ENCODE results near the gene CNTN3. TPM values are rescaled to one million over a fixed set of nuclear protein-coding genes. Genes with fewer than 3 reads are reported as not detected.

The CNTN3 gene
- total RNA-seq, 2 experiments from 2014 or later, result not detected

GRCh38 chr3:74630602-74631001, 16.1 kb upstream of the CNTN3 start:
- Mint-ChIP-seq H3K4me1 (no peaks in the 10 kb centered on the region), H3K9me3 (no peaks in the 10 kb centered on the region), H3K36me3 (ENCODE audit: low read depth) (no peaks in the 10 kb centered on the region), H3K27ac (no peak overlapping the region), H3K27me3 (no peaks in the 10 kb centered on the region), H3K4me3 (no peak overlapping the region)
- POLR2A ChIA-PET, result no interaction called here
- no peak for DNase-seq
- CTCF ChIA-PET, result no interaction called here

GRCh38 chr3:74626011-74626410, 11.6 kb upstream of the CNTN3 start:
- ChIA-PET POLR2A (no interaction called here), CTCF (no interaction called here)
- Mint-ChIP-seq H3K4me3 (no peak overlapping the region), H3K36me3 (ENCODE audit: low read depth) (no peaks in the 10 kb centered on the region), H3K27me3 (no peaks in the 10 kb centered on the region), H3K27ac (no peak overlapping the region), H3K4me1 (no peaks in the 10 kb centered on the region), H3K9me3 (peaks cover 2% of the 10 kb centered on the region)
- DNase-seq, result no peak

GRCh38 chr3:74624301-74624700, 9.8 kb upstream of the CNTN3 start:
- Mint-ChIP-seq H3K4me1 (no peaks in the 10 kb centered on the region), H3K9me3 (peaks cover 2% of the 10 kb centered on the region), H3K4me3 (no peak overlapping the region), H3K27me3 (no peaks in the 10 kb centered on the region), H3K36me3 (ENCODE audit: low read depth) (no peaks in the 10 kb centered on the region), H3K27ac (no peak overlapping the region)
- DNase-seq, result no peak
- POLR2A ChIA-PET, result no interaction called here
- CTCF ChIA-PET, result no interaction called here

GRCh38 chr3:74623261-74623836, 8.9 kb upstream of the CNTN3 start:
- H3K4me1 Mint-ChIP-seq, result no peaks in the 10 kb centered on the region
- no peaks in the 10 kb centered on the region for H3K27me3 Mint-ChIP-seq
- H3K4me3 Mint-ChIP-seq, result no peak overlapping the region
- no peaks in the 10 kb centered on the region for H3K36me3 Mint-ChIP-seq (ENCODE audit: low read depth)
- H3K9me3 Mint-ChIP-seq, result peaks cover 2% of the 10 kb centered on the region
- ChIA-PET POLR2A (no interaction called here), CTCF (no interaction called here)
- no peak overlapping the region for H3K27ac Mint-ChIP-seq
- no peak for DNase-seq

- Mint-ChIP-seq H3K36me3 (ENCODE audit: low read depth) (no peaks in the 10 kb centered on the region), H3K4me3 (no peak overlapping the region), H3K27me3 (no peaks in the 10 kb centered on the region), H3K9me3 (peaks cover 2% of the 10 kb centered on the region), H3K4me1 (no peaks in the 10 kb centered on the region), H3K27ac (no peak overlapping the region)
- CTCF ChIA-PET, result no interaction called here
- POLR2A ChIA-PET, result no interaction called here
- no peak for DNase-seq
Observed at GRCh38 chr3:74621581-74621980, 7.1 kb upstream of the CNTN3 start.

GRCh38 chr3:74617776-74618175, 3.3 kb upstream of the CNTN3 start:
- Mint-ChIP-seq H3K9me3 (no peaks in the 10 kb centered on the region), H3K4me1 (no peaks in the 10 kb centered on the region)
- POLR2A ChIA-PET, result no interaction called here

GRCh38 chr3:74613521-74614106, 845 bp downstream of the CNTN3 start:
- ChIA-PET POLR2A (no interaction called here), CTCF (interaction anchor here (0.7 kb wide), 1 partner anchor 23 kb away, joined by 3 read pairs; no protein-coding TSS in a partner anchor)
- Mint-ChIP-seq H3K9me3 (no peaks in the 10 kb centered on the region), H3K4me3 (no peak overlapping the region), H3K27me3 (peaks cover 10% of the 10 kb centered on the region), H3K4me1 (no peaks in the 10 kb centered on the region), H3K27ac (no peak overlapping the region), H3K36me3 (ENCODE audit: low read depth) (no peaks in the 10 kb centered on the region)
- DNase-seq, result no peak

More at GRCh38 chr3:74617776-74618175, 3.3 kb upstream of the CNTN3 start:
- Mint-ChIP-seq H3K4me3 (no peak overlapping the region), H3K27me3 (peaks cover 8% of the 10 kb centered on the region), H3K36me3 (ENCODE audit: low read depth) (no peaks in the 10 kb centered on the region), H3K27ac (no peak overlapping the region)
- no peak for DNase-seq
- CTCF ChIA-PET, result no interaction called here

GRCh38 chr3:74613060-74613459, 1.4 kb downstream of the CNTN3 start:
- no peak overlapping the region for H3K4me3 Mint-ChIP-seq
- no peak for DNase-seq
- no peaks in the 10 kb centered on the region for H3K9me3 Mint-ChIP-seq
- H3K27ac Mint-ChIP-seq, result no peak overlapping the region
- H3K36me3 Mint-ChIP-seq (ENCODE audit: low read depth), result no peaks in the 10 kb centered on the region
- ChIA-PET POLR2A (no interaction called here), CTCF (interaction anchor here (0.7 kb wide), 1 partner anchor 22 kb away, joined by 3 read pairs; no protein-coding TSS in a partner anchor)
- no peaks in the 10 kb centered on the region for H3K4me1 Mint-ChIP-seq
- H3K27me3 Mint-ChIP-seq, result peaks cover 10% of the 10 kb centered on the region

- H3K9me3 Mint-ChIP-seq, result no peaks in the 10 kb centered on the region
- no peak overlapping the region for H3K4me3 Mint-ChIP-seq
- DNase-seq, result no peak
Observed at GRCh38 chr3:74611206-74611605, 3.3 kb downstream of the CNTN3 start.

GRCh38 chr3:74607803-74608202, 6.7 kb downstream of the CNTN3 start:
- H3K4me1 Mint-ChIP-seq, result no peaks in the 10 kb centered on the region
- peaks cover 5% of the 10 kb centered on the region for H3K9me3 Mint-ChIP-seq
- no peak for DNase-seq
- no peak overlapping the region for H3K4me3 Mint-ChIP-seq
- H3K36me3 Mint-ChIP-seq (ENCODE audit: low read depth), result no peaks in the 10 kb centered on the region
- peaks cover 2% of the 10 kb centered on the region for H3K27me3 Mint-ChIP-seq
- H3K27ac Mint-ChIP-seq, result no peak overlapping the region
- ChIA-PET POLR2A (no interaction called here), CTCF (no interaction called here)

More at GRCh38 chr3:74611206-74611605, 3.3 kb downstream of the CNTN3 start:
- peaks cover 10% of the 10 kb centered on the region for H3K27me3 Mint-ChIP-seq
- ChIA-PET CTCF (no interaction called here), POLR2A (no interaction called here)
- H3K27ac Mint-ChIP-seq, result no peak overlapping the region
- no peaks in the 10 kb centered on the region for H3K36me3 Mint-ChIP-seq (ENCODE audit: low read depth)
- no peaks in the 10 kb centered on the region for H3K4me1 Mint-ChIP-seq

- Mint-ChIP-seq H3K9me3 (peaks cover 5% of the 10 kb centered on the region), H3K27me3 (no peaks in the 10 kb centered on the region), H3K4me3 (no peak overlapping the region), H3K4me1 (no peaks in the 10 kb centered on the region), H3K27ac (no peak overlapping the region), H3K36me3 (ENCODE audit: low read depth) (no peaks in the 10 kb centered on the region)
- ChIA-PET POLR2A (no interaction called here), CTCF (no interaction called here)
- no peak for DNase-seq
Observed at GRCh38 chr3:74606996-74607395, 7.5 kb downstream of the CNTN3 start.

- ChIA-PET POLR2A (no interaction called here), CTCF (no interaction called here)
- Mint-ChIP-seq H3K4me3 (no peak overlapping the region), H3K36me3 (ENCODE audit: low read depth) (no peaks in the 10 kb centered on the region), H3K4me1 (no peaks in the 10 kb centered on the region), H3K27ac (no peak overlapping the region), H3K9me3 (peaks cover 12% of the 10 kb centered on the region), H3K27me3 (no peaks in the 10 kb centered on the region)
- no peak for DNase-seq
Observed at GRCh38 chr3:74605437-74605836, 9.0 kb downstream of the CNTN3 start.

GRCh38 chr3:74603292-74603691, 11.2 kb downstream of the CNTN3 start:
- peaks cover 13% of the 10 kb centered on the region for H3K9me3 Mint-ChIP-seq
- CTCF ChIA-PET, result no interaction called here
- no peaks in the 10 kb centered on the region for H3K4me1 Mint-ChIP-seq
- H3K4me3 Mint-ChIP-seq, result no peak overlapping the region
- H3K27ac Mint-ChIP-seq, result no peak overlapping the region
- no peaks in the 10 kb centered on the region for H3K27me3 Mint-ChIP-seq
- POLR2A ChIA-PET, result no interaction called here
- no peaks in the 10 kb centered on the region for H3K36me3 Mint-ChIP-seq (ENCODE audit: low read depth)
- no peak for DNase-seq

GRCh38 chr3:74602471-74602870, 12.0 kb downstream of the CNTN3 start:
- Mint-ChIP-seq H3K27me3 (no peaks in the 10 kb centered on the region), H3K4me3 (no peak overlapping the region), H3K4me1 (no peaks in the 10 kb centered on the region), H3K36me3 (ENCODE audit: low read depth) (no peaks in the 10 kb centered on the region), H3K9me3 (peaks cover 13% of the 10 kb centered on the region), H3K27ac (no peak overlapping the region)
- POLR2A ChIA-PET, result no interaction called here
- no peak for DNase-seq
- CTCF ChIA-PET, result no interaction called here

All from activated CD4-positive, alpha-beta memory T cell treated with anti-CD3 and anti-CD28 coated beads, Interleukin-2, amount 10 ng/mL, durations not matched to agents 7 days and 5 days (primary cell).